ENCODE data around the gene DHRS2. TPM values are rescaled to one million over a fixed set of nuclear protein-coding genes. Genes with fewer than 3 reads are reported as not detected.

Gene DHRS2
- total and polyA plus RNA-seq, 2 of the 13 experiments (the other 11 are each of a cell fraction or from before 2014, with no cell fraction given) = 1,621 to 3,021 TPM

DNA sequence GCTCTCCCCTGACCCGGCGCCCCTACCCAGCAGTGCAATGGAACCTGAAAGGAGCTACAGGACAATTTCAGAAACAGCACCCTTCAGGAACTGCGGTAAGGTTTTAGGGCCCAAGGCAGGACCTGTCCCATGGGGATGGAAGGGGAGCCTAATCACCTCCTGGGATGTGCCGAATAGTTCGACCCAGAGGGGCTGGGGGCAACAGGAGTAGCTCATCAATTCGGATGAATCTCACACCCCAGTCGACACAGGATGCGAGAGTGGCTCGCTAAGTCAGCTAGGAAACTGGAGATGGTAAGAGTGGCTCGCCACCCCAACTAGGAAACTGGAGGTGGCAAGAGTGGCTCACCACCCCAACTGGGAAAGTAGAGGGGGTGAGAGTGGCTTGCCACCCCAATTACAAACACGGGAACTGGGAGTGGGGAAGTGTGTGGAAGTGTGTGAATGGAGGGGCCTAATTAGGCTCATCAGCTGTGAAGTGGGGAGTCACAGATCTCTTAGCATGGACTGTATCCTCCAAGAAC is 57.1 kb downstream of the DHRS2 start (continued):
- 0 out of 2 replicates have a peak, but pooled peaks have one; percentile 28 for TF ChIP-seq HES4 (CRISPR knock-in tag; IDR thresholded peaks at IDR 0.05; ENCODE audit: borderline replicate concordance)
- TF ChIP-seq NFAT5 (CRISPR knock-in tag; IDR thresholded peaks at IDR 0.05) = 0 out of 2 replicates have a peak, but pooled peaks have one; percentile 22
- TF ChIP-seq ZUFSP (CRISPR knock-in tag; IDR thresholded peaks at IDR 0.05; ENCODE audit: borderline replicate concordance) = no peak
- TF ChIP-seq ZNF136 (CRISPR knock-in tag; IDR thresholded peaks at IDR 0.05; ENCODE audit: low read depth) = no peak
- TF ChIP-seq PAX8 (CRISPR knock-in tag; IDR thresholded peaks at IDR 0.05; ENCODE audit: borderline replicate concordance) = no peak
- no peak for TF ChIP-seq ZIK1 (CRISPR knock-in tag; IDR thresholded peaks at IDR 0.05; ENCODE audit: borderline replicate concordance, low read depth)
- no peak for TF ChIP-seq ZNF850 (CRISPR knock-in tag; conservative IDR thresholded peaks at IDR 0.05)
- TF ChIP-seq ZNF20 (CRISPR knock-in tag; IDR thresholded peaks at IDR 0.05) = no peak
- TF ChIP-seq SAFB2 (CRISPR knock-in tag; IDR thresholded peaks at IDR 0.05; ENCODE audit: borderline replicate concordance, low read depth) = peak; percentile 71; the same call in 1 of the 2 replicates
- 0 out of 2 replicates have a peak, but pooled peaks have one; percentile 34 for TF ChIP-seq BORCS8-MEF2B (CRISPR knock-in tag; IDR thresholded peaks at IDR 0.05)
- no peak for TF ChIP-seq MEIS1 (CRISPR knock-in tag; IDR thresholded peaks at IDR 0.05; ENCODE audit: borderline replicate concordance)
- peak; percentile 31; the same call in 1 of the 2 replicates for TF ChIP-seq CHCHD3 (CRISPR knock-in tag; IDR thresholded peaks at IDR 0.05)
- no peak for TF ChIP-seq ZBTB33 (CRISPR knock-in tag; IDR thresholded peaks at IDR 0.05)
- TF ChIP-seq ZNF766 (CRISPR knock-in tag; IDR thresholded peaks at IDR 0.05; ENCODE audit: borderline replicate concordance) = no peak
- TF ChIP-seq SSRP1 (CRISPR knock-in tag; IDR thresholded peaks at IDR 0.05) = no peak
- peak; percentile 53; the same call in 1 of the 2 replicates for TF ChIP-seq THAP9 (CRISPR knock-in tag; IDR thresholded peaks at IDR 0.05; ENCODE audit: borderline replicate concordance)

Measured in HepG2 (cell line).